HuH-7.5 (cell line): ENCODE data around the gene RAD51B.

ENCODE experiments used
- DNase-seq: peaks from one replicate; pipeline ENCODE4 v3.0.0; 2011; ENCODE audit warnings: low spot score

Gene RAD51B

DNA sequence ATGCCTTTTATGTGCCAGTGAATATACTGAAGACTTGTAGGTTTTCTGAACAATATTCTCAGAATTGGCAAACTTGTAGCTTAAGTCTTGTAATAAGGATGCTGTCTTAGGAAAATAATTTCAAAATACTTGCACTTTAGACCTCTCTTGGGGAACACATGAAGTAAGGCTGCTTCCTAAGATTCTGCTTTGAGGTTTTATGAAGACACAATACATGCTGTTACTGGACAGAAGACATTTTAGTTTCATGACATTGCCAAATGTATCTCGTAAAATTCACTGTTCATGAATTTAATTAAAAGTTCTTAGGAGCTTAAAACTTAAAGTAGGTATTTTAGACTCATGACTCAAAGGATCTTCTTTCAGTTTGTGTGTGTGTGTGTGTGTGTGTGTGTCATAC, 80.7 kb downstream of the RAD51B start:
- DNase-seq, result no peak

DNA sequence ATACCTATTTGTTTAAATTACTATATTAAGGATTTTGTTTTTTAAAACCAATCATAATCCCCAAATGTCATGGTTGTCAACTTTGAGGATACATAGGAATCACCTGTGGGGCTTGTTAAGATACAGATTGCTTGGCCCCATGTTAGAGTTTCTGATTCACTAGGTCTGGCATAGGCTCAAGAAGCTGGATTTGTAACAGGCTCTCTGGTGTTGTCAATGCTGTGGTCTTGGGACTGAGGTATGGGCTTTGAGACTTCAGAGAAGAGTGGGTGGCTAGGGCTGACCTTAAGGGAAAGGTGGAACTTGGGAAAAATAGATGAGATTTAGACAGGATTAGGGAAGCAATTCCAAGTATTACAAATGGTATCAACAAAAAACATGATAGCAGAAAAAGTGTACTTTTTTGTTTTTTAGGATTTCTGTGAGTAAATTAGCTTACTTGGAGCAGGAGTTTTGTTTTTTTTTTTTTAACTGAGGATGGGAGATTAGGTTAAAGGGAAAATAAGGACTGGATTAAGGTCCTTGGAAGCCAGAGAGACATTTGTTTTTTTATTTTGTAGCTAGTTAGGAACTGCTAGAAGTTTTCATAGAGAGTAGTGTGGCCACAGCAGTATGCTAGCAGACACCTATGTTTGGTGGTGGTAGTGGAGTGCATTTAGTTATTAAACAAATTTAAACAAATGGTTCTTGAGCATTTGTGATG, 88.6 kb downstream of the RAD51B start:
- no peak for DNase-seq

DNA sequence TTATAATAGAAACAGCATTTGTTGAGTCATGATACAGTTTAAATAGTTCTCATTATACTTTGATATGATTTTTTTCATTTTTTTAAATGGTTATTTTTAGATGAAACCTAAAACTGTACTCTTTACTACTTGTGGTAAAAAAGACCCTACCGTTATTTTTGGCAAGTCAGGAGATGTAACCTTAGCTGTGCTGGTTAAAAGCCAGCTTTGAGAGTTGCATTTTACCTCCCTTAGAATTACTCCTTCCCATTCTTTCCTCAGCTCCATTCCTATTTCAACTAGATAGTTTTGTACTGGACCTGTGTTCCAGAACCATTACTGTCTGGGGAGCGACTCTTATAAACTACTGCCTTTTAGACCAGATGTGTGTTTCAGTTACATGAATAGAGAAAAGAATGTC, 92.0 kb downstream of the RAD51B start:
- DNase-seq, result no peak

DNA sequence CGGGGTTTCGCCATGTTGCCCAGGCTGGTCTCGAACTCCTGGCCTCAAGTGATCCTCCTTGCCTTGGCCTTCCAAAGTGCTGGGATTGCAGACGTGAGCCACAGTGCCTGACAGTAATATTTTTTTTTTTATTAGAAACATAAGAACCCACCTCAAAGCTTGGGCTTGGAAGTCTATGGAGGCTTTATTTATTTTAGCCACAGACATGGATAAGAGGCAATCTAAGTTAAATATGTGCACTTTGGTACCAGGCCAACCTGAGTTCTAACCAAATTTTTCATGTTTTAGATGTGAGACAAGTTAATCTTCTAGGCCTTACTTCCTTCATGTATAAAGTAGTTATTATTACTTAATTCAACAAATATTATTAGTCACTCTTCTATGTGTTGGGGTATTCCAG, 96.9 kb downstream of the RAD51B start:
- no peak for DNase-seq

DNA sequence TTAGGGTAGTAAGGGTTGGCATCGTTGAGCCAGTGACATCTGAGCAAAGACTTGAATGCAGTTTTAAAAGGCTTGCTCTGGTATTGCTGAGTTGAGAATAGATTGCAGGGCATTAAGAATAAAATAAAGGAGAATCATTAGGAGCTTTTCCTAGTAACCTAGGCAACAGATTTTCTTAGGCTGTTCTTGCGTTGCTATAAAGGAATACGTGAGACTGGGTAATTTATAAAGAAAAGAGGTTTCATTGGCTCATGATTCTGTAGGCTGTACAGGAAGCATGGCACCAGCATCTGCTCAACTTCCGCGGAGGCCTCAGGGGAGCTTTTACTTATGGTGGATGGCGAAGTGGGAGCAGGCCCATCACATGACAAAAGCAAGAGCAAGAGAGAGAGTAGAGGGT, 97.4 kb downstream of the RAD51B start:
- DNase-seq, result no peak

DNA sequence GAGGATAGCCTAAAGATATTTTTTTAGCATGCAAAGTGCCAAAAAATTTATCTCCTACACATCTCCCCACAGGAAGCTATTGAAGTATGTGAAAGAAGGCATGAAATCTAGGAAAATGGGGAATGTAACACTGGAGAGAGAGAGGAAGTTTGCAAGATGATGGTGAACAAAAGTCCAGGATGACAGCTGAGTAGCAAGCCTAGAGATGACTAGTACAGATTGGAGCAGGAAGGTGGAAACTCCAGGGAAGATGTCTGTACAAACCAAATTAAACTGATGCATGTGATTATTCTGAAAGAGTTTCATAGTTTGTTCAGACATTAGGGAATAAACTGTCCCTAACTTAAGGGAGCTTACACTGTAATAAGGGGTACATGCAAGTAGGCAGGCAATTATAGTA, 99.3 kb downstream of the RAD51B start:
- DNase-seq, result no peak

DNA sequence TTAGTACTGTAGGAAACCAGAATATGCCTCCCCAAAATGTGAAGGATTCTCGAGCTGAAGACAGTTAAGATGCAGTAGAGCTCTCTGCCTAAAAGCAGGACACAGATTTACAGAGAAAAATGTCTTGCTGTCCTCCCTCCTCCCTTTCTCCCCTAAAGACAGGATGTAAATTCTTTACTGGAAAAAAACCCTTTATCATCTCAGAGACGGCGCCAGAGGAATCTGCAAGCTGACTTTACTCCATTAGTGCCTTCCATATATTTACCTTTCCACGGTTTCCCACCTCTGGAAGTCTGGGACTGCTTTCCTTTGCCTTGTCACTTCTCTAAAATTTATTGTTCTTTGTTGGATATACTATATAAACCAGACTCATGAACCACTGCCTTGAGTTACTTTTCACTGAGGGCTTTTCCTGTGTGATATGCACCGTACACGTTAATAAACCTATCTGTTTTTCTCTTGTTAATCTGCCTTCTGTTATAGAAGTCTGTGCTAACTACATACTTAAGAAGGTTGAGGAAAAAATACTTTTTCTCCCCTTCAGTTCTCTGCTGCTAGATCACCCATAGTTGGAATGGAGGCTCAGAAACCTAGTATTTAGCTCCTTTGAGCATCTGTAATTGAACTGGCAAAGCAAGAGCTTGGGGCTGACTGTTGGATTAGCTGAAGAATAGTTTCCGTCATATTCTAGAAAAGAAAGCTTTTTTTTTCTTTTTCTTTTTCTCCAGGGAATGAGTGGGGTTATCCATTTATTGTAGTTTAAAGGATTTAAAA, 99.9 kb downstream of the RAD51B start:
- no peak for DNase-seq

DNA sequence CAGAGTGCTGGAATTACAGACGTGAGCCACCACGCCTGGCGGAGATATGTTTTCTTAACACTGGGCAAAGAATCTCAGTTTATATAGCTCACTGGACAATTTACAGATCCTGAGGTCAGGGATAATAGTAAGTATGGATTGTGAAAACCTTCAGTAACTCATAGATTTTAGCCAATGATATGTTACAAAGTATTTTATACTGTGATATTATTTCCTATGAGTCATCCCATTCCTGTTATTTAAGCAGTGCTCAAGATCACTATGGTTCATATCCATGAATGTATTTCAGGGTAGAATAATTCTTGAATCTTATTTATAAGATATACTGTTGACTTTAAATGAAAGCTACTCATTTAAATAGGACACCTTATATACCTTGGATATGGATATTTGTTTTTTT, 107.2 kb downstream of the RAD51B start:
- no peak for DNase-seq

DNA sequence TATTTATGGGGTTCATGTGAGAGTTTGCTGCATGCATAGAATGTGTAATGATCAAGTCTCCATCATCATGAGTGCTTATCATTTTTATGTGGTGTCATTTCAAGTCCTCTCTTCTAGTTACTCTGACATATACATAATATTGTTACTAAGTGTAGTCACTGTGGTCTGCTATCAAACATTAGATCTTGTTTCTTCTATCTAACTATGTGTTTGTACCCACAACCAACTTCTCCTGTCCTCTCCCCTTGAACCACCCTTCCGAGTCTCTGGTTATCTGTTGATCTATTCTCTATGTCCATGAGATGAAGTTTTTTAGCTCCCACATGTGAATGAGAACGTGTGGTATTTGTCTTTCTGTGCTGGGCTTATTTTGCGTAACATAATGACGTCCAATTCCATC, 107.7 kb downstream of the RAD51B start:
- DNase-seq, result no peak

DNA sequence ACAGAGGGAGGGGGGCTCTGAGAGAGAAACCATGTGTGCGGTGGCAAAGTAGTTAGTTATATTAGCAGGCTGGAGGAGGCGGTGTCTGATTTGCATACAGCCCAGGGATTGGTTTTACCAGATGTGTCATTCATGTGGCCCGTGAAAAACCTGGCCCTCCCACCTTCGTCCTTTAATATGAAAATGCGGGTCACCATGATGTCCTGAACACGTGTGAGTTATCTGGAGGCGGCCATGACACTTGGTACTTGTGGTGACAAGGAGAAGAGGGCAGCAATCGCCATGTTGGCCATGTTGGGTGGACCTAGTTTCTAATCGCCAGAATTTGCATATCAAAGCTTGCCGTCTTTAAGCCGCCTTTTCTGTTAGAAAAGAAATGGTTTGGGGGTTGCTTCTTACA, 108.8 kb downstream of the RAD51B start:
- no peak for DNase-seq

DNA sequence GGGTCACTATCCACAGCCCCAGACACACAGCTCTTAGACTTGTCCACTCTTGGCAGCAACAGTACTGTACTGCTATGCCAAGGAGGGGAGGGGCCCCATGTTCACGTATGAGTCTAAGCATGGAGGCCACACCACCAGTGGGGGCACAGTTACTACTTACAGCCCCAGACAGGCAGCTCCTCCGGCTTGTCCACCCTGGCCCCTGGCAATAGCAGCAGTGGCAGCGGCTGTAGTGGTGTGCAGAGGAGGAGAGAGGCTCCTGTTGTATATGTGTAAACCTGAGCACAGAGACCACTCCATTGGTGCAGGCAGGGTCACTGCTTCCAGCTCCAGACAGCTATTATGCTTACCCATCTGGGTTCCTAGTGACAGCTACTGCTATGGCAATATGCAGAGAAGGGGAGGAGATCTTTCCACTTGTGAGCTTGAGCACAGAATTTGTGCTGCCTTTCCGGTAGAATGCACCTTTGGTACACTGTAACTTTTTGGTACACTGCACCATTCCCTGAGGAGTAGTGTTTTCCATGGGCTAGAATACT, 113.2 kb downstream of the RAD51B start:
- no peak for DNase-seq

DNA sequence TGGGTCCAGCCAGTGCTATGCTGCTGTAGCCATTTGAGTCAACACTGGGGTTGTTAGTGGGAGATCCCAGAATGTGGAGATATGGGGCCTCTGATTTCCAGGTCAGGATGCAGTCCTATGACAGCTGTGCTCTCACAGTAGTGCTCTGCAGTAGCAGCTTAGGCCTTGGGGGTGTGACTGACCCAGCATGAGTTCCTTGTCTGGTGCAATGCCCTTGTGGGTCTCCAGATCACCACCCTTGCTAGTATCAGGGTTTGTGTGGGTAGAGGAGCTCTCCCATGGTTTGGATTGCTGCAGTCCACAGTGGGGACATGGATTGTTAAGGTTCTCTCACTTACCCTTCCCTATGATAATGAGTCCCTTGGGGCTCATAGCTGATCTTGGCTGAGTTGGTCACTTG, 113.7 kb downstream of the RAD51B start:
- no peak for DNase-seq

DNA sequence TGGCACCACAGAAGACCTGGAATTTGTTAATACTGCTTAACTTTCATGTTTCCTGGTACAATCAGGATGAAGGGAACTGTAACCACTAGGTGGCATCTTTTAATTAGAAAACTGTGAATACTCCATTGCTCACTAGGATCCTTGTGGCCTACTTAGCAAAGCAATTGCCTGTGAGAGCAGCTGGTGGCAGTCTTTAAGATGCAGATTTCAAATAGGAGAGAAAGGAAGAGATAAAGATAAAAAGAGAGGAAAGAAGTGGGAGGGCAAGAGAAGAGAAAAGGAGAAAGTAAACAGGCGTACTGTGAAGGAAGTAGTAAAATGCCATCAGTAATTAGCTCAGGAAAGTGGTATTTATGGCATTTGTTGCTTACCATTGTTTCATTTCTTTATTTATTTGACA, 114.5 kb downstream of the RAD51B start:
- DNase-seq, result peak; percentile 52

DNA sequence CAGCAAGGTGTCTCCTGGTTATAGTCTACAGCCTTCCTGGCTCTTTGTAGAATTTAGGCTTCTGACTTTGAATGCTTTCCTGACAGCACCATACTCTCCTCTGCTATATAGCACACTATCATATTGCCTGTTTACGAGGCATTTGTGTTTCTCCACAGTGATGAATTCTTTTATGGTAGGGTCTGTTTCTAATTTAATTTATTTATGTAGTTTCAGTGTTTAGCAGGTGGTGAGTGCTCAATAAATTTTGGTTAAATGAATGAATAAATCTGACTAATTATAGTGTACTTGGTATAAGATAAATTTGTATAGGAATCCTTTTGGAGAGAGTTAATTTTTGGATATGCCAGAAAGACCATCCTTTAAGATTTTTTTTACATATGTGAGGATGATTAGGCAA, 115.3 kb downstream of the RAD51B start:
- DNase-seq, result no peak

DNA sequence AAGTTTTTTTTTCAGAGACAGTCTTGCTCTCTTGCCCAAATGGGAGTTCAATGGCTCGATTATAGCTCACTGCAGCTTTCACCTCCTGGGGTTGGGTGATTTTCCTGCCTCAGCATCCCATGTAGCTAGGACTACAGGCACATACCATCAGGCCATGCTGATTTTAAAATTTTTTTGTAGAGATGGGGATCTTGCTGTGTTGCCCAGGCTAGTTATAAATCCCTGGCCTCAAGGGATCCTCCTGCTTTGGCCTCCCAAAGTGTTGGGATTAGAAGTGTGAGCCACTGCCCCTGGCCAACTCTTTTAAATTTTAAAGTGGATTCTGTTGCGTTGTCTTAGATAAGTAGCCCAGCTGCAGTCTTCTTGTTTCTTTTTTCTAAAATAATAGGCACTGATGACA, 115.8 kb downstream of the RAD51B start:
- DNase-seq, result no peak

DNA sequence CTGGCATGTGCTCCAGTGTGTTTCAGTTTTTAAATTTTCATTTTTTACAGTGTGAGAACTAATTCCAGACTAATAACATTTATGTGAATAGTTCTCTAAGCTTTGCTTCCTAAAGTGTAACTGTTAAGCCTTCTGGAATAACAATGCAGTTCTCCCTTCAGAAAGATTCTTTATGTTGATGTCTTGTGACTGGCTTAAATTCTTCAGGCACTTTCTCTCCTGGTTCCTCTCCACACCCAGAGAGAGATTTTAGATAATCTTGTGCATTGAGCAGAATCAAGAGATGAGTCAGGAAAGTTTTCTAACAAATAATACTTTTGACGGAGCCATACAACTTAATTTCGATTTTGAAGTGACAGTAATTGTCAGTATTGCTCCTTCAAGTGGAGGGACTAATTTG, 118.5 kb downstream of the RAD51B start:
- DNase-seq, result no peak

DNA sequence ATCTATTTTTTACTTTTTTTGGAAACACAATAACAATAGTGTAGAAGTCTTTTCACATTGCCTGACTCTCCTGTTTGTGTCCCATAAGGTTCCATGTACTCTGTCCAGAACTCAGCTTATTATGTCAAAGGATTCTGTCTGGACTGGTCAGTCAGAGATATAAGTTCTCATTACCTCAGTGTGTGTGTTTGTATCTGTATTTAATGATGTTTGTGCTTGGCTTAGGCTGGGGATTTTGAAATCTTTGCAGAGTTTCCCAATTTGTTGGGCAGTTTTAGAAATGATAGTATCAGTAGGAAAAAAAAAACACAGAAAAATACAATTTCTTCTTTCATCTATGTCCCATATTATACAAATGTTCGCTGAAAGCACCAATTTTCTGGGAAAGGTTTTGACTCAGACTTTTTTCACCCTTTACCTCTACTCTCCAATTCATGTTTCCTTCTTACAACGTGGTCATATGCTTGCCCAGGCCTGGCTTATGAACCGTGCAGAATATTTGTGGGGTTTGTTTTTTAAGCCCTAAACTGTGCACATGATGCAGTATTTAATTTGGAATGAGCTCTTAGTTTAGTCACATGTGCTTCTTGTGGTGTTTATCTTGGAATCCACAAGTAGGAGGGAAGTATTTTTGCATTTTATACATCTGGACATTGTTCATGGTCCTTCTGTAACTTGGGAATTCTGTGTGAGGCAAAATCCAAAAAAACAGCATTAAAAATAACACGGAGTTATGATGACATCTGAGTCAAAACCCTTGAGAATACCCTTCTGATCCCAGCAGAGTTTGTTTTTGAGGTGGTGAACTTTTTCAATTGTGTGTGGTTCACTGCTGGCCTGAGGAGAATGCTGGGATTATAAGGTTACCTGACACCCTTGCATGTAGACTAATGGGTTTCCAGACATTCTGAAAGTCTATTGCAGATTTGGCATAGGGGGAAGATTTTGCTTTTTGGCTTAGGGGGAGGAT, 121.2 kb downstream of the RAD51B start:
- no peak for DNase-seq

DNA sequence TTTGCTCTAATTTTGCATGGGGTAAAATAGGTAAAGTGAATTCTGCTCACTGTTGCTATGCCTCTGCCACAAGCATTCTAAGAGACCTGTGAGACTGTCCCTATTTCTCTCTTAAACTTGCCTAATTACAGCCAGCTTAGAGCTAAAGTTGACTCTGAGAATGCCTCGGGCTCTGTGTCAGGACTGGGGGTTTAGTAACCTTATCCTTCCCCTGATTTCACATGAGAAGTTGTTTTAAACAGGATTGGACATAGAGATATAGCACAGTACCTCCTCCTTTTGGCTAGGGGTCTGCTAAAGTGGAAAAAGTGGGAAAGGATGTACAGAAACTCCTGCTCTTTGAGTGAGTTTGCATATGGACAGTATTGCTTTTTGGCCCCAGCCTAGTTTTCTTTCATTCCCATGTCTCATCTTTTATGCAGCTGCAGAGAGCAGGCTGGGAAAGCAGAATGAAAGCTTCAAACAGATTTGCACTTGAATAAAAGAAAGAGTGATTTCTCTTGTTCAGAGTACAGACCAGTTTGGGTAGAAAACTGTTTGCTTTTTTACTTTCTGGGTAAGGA, 122.0 kb downstream of the RAD51B start:
- no peak for DNase-seq

DNA sequence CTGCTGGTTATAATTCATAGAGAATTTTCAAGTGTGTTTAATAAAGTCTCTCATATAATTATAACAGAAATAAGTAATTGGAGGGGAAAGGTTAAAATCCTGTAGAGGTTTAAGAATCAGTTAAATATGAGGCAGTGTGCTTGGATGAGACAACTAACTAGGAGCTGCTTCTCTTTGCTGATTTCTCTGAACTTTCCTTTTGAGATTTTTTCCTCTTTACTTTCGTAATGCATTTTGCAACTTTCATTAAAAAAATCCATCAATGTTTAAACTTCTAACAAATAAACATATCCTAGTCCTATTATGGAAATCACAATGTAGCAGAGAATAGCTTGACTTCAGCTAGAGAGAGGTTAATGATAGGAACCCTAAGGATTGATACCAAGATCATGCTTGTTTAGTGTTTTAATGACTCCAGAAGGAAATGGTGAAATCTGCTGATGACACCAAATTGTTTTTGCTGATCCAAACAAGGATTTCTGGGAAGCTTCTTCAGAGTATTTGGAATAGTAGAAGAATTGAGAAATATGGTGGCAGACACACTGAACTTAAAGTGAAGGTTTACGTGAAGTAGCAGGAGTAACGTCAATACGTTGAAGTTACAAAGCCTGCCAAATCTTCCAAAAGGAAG, 122.6 kb downstream of the RAD51B start:
- no peak for DNase-seq

DNA sequence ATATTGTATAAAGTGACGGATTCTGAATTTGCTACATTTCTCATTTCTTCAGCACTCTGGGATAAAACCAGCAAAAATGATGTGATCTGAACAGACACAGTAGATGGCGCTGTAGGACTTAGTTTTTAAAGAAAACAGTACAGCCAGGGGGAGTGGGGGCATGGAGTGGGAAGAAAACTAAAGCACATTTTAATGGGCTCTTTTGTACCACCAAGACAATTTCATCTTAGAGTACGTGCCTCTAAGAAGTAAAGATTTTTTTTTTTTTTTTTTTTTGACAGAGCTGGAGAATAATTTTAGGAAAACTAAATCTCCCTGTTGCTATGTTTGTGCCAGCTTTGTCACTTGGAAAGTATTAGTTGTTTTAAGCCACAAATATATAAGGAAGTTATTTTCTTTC, 124.4 kb downstream of the RAD51B start:
- peak; percentile 25 for DNase-seq

DNA sequence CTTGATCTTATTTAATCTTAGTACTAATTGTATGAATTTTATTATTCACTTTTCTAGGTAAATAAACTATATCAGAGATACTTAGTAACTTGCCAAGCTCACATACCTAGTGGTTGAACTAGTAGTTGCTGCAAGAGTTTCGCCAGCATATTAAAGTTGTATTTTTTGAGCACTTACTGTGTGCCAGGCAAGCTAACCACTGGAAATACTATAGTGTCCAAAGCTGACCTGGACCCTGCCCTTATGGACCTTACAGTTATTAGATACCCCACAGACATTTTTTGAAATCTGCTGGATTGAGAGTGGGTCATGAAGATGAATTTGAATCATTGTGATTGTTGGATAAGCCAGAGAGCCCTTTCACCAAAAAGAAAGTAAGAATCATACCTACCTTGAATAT, 125.0 kb downstream of the RAD51B start:
- no peak for DNase-seq

DNA sequence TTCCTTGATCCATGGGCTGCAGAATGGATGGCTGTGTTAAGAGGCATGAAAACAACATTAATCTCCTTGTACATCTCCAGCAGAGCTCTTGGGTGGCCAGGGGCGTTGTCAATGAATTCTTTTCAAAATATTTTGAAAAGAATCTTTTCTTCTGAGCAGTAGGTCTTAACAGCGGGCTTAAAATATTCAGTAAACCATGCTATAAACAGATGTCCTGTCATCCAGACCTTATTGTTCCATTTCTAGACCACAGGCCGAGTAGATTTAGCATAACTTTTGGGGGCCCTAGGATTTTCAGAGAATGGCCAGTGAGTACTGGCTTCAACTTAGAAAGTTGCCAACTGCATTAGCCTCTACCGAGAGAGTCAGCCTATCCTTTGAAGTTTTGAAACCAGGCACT, 130.2 kb downstream of the RAD51B start:
- DNase-seq, result no peak
